ENCODE measurements around the gene TTC22.

Gene TTC22

DNA sequence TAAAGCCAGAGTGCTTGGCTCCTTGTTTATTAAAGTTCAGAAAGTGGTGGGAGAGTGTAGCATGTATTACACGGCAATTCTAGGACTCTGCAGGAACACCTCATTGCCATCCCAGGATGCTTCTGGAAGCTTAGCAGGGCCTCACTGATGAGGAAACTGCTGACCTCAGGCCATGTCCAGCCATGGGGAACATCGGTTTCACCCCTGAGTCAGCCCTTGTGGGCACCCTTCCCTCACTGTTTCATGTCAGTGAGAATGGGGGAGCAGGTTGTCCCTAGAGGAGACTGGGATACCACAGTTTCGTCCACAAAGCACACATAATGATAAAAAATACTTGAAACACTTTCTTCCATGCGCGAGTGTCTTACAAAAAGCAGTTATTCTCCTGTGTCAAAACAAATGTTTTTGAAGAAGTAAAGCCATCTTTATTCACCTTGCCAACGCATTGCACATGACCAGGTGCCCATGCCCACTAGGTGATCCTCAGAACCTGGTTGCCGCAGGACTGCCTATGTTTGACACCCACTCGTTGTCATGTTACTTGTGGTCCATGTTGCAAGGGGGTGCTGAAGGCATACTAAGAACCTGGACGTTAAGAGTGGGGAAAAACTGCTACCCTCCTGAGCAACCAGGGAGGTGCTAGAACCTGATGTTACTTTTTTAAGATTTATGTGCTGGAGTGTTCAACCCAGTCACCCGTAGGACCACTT is 41.2 kb upstream of the TTC22 start:
- Histone ChIP-seq H3K27me3 (ENCODE audit: control insufficient read depth, insufficient read depth, low read length) (no peaks in the 10 kb centered on the region), H3K36me3 (ENCODE audit: control insufficient read depth, insufficient read depth, low read length) (no peaks in the 10 kb centered on the region), H3K4me3 (ENCODE audit: low read depth, low read length) (no peak overlapping the region), H3K4me1 (ENCODE audit: control insufficient read depth, insufficient read depth, low read length) (no peaks in the 10 kb centered on the region), H3K9me3 (ENCODE audit: control insufficient read depth, insufficient read depth, low read length) (no peaks in the 10 kb centered on the region), H3K9ac (ENCODE audit: low read depth, low read length) (no peak overlapping the region)

DNA sequence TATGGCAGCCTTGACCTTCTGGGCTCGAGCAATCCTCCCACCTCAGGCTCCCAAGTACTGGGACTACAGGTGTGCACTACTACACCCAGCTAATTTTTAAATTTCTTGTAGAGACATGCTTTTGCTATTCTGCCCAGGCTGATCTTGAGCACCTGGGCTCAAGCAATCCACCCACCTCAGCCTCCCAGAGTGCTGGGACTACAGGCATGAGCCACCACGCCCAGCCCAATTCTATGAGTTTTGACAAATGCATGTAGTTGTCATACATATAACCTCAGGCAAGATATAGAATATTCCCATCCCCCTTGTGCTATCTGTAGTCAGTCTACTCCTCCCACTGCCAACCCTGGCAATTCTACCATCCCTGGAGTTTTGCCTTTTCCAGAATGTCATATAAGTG is 38.7 kb upstream of the TTC22 start:
- Histone ChIP-seq H3K27me3 (ENCODE audit: control insufficient read depth, insufficient read depth, low read length) (no peaks in the 10 kb centered on the region), H3K4me1 (ENCODE audit: control insufficient read depth, insufficient read depth, low read length) (no peaks in the 10 kb centered on the region), H3K4me3 (ENCODE audit: low read depth, low read length) (no peak overlapping the region), H3K36me3 (ENCODE audit: control insufficient read depth, insufficient read depth, low read length) (no peaks in the 10 kb centered on the region), H3K9ac (ENCODE audit: low read depth, low read length) (no peak overlapping the region), H3K9me3 (ENCODE audit: control insufficient read depth, insufficient read depth, low read length) (no peaks in the 10 kb centered on the region)

DNA sequence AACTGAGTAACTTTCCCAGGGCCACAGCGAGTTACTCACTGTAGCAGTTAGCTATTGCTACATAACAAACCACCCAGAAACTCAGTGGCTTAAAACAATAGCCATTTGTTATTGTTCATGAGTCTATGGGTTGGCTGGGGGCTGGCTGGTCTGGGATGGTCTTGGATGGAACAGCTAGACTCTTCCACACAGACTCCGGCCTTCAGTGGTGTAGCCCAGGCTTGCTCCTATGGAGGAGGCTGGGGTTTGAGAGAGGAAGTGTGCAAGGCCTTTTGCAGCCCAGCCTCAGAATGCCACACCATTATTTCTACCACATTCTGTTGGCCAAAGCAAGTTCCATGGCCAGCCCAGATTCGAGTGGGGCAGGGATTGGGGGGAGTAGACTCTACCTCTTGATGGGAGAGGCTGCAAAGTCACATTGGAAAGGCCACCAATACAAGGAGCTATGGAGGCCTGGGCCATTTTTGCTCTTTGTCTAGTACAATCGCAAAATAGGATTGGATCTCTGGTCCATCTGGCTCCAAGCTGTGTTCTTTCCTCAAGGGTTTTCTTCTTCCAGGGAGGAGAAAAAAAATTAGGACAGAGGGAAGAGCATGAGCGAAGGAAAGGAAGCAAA is 37.5 kb upstream of the TTC22 start:
- H3K4me3 ChIP-seq (ENCODE audit: low read depth, low read length), result no peak overlapping the region
- H3K27me3 ChIP-seq (ENCODE audit: control insufficient read depth, insufficient read depth, low read length), result no peaks in the 10 kb centered on the region
- H3K9ac ChIP-seq (ENCODE audit: low read depth, low read length), result no peak overlapping the region
- H3K9me3 ChIP-seq (ENCODE audit: control insufficient read depth, insufficient read depth, low read length), result no peaks in the 10 kb centered on the region
- H3K36me3 ChIP-seq (ENCODE audit: control insufficient read depth, insufficient read depth, low read length), result no peaks in the 10 kb centered on the region
- H3K4me1 ChIP-seq (ENCODE audit: control insufficient read depth, insufficient read depth, low read length), result no peaks in the 10 kb centered on the region

DNA sequence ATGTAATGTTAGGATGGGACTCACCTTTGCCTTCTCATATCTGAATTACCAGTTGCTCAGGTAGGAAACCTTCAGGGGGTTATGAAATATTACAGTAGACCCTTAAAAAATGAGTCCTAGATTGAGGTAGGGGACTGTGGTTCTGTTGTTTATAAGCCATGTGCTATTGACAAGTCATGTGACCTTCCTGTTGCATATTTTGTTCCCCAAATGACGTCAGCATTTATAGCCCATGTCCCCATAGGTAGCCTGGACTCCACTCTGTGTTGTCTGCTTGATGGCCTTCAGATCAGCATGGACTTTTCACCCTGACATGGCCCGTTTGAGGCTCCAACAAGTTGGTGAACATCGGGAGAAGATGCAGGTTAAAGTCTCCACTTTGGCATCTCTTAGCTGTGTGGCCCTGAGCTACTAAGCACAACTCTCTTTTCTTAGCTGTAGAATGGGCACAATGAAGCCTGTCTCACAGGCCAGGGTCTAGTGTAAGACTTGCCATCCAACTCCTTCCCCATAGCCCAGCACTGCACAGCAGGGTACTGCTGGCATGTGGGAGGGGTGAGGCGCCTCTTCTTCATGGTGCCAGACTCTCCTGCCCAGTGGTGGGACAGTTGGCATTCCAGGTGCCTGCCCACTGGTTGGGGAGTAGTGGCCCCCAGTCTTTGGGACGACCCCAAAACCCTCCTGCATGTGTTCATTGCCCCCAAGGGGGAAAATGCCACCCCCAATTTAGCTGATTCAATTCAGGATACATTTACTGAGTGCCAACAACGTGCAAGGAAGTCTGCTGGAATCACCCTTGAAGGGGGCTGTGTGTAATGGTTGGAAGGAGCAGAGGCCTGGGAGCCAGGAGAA is 36.1 kb upstream of the TTC22 start:
- Histone ChIP-seq H3K9ac (ENCODE audit: low read depth, low read length) (no peak overlapping the region), H3K36me3 (ENCODE audit: control insufficient read depth, insufficient read depth, low read length) (no peaks in the 10 kb centered on the region), H3K4me3 (ENCODE audit: low read depth, low read length) (no peak overlapping the region), H3K9me3 (ENCODE audit: control insufficient read depth, insufficient read depth, low read length) (no peaks in the 10 kb centered on the region), H3K27me3 (ENCODE audit: control insufficient read depth, insufficient read depth, low read length) (no peaks in the 10 kb centered on the region), H3K4me1 (ENCODE audit: control insufficient read depth, insufficient read depth, low read length) (no peaks in the 10 kb centered on the region)

DNA sequence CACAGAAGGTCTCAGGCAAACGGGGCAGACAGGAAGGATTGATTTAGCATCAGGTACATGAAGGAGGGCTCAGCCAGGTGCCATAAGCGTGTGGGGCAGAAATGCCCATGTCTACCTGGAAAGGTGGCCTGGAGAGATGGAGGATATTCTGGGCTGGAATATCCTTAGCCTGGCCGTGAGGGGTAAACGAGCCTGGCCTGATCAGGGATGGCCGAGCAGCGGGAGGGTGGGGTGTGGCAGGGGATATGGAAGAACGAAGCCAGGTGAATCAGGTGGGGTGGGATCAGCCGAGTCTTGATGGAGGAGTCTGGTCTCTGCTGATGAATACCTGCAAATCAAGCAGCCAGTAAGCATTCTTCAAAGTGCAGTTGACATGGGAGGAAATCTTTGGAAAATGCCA is 35.5 kb upstream of the TTC22 start:
- Histone ChIP-seq H3K9me3 (ENCODE audit: control insufficient read depth, insufficient read depth, low read length) (no peaks in the 10 kb centered on the region), H3K4me1 (ENCODE audit: control insufficient read depth, insufficient read depth, low read length) (no peaks in the 10 kb centered on the region), H3K9ac (ENCODE audit: low read depth, low read length) (no peak overlapping the region), H3K27me3 (ENCODE audit: control insufficient read depth, insufficient read depth, low read length) (no peaks in the 10 kb centered on the region), H3K4me3 (ENCODE audit: low read depth, low read length) (no peak overlapping the region), H3K36me3 (ENCODE audit: control insufficient read depth, insufficient read depth, low read length) (no peaks in the 10 kb centered on the region)

DNA sequence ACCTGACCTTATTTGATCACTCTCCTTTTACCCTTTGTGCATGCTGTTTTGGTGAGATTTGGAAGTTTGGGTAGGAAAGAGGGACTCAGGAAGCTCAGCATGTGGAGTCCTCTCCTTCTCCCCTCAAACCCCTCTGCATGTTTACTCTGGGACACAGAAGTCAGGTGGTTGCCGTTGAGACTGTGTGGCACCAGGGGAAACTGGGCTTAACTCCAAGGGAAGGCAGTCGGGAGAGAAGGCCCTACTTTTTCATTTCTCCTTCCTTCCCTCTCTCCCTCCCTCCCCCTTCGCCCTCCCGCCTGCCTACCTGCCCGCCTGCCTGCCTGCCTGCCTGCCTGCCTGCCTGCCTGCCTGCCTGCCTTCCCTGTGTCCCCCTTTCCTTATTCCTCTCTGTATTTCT is 34.8 kb upstream of the TTC22 start:
- Histone ChIP-seq H3K36me3 (ENCODE audit: control insufficient read depth, insufficient read depth, low read length) (no peaks in the 10 kb centered on the region), H3K27me3 (ENCODE audit: control insufficient read depth, insufficient read depth, low read length) (no peaks in the 10 kb centered on the region), H3K4me1 (ENCODE audit: control insufficient read depth, insufficient read depth, low read length) (no peaks in the 10 kb centered on the region), H3K4me3 (ENCODE audit: low read depth, low read length) (no peak overlapping the region), H3K9me3 (ENCODE audit: control insufficient read depth, insufficient read depth, low read length) (no peaks in the 10 kb centered on the region), H3K9ac (ENCODE audit: low read depth, low read length) (no peak overlapping the region)

DNA sequence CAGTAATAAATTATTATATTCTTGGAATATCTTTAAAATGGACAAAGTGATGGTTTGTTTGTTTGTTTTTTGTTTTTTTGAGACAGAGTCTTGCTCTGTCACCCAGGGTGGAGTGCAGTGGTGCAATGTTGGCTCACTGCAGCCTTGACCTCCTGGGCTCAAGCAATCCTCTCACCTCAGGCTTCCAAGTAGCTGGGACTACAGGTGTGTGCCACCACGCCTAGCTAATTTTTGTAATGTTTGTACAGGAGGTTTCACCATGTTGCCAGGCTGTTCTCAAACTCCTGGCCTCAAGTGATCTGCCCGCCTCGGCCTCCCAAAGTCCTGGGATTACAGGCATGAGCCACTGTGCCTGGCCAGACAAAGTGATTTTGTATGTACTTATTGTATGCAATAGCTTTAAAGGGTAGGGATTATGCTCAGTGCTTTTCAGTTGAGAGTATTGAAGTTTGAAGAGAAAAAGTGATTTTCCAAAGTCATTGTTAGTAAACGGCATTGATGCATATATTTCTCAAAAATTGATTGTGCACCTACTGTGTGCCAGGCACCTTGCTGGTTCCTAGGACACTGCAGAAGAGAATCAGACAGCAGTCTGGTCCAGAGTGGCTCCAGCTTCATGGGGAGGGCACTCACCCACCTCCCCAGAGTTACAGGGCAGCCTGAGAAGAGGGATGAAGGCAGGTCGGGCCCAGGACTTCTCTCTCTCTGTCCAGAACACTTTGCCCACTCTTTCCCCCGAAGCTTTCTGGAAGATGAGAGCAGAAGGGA is 34.2 kb upstream of the TTC22 start:
- H3K4me3 ChIP-seq (ENCODE audit: low read depth, low read length), result no peak overlapping the region
- no peak overlapping the region for H3K9ac ChIP-seq (ENCODE audit: low read depth, low read length)
- H3K27me3 ChIP-seq (ENCODE audit: control insufficient read depth, insufficient read depth, low read length), result no peaks in the 10 kb centered on the region
- H3K9me3 ChIP-seq (ENCODE audit: control insufficient read depth, insufficient read depth, low read length), result no peaks in the 10 kb centered on the region
- H3K36me3 ChIP-seq (ENCODE audit: control insufficient read depth, insufficient read depth, low read length), result no peaks in the 10 kb centered on the region
- H3K4me1 ChIP-seq (ENCODE audit: control insufficient read depth, insufficient read depth, low read length), result no peaks in the 10 kb centered on the region

DNA sequence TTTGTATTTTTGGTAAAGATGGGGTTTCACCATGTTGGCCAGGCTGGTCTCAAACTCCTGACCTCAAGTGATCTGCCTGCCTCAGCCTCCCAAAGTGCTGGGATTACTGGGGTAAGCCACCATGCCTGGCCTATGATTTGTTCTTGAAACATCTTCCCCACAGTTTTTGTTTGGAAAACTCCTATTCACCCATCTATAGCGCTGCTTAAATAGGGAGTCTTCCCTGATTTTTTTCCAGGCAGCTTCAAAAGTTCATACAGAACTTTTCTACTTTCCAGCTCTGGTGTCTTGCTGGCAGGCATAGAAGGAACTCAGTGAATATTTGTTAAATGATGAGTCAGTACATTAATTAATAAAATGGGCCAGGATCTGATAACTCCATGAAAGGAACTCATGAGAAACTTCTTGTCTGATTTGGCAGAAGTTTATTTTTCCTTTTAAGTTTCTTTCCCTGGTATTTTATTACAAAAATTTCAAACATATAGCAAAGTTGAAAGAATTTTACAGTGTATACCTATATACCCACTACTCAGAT is 33.0 kb upstream of the TTC22 start:
- Histone ChIP-seq H3K9me3 (ENCODE audit: control insufficient read depth, insufficient read depth, low read length) (no peaks in the 10 kb centered on the region), H3K36me3 (ENCODE audit: control insufficient read depth, insufficient read depth, low read length) (no peaks in the 10 kb centered on the region), H3K4me3 (ENCODE audit: low read depth, low read length) (no peak overlapping the region), H3K27me3 (ENCODE audit: control insufficient read depth, insufficient read depth, low read length) (no peaks in the 10 kb centered on the region), H3K9ac (ENCODE audit: low read depth, low read length) (no peak overlapping the region), H3K4me1 (ENCODE audit: control insufficient read depth, insufficient read depth, low read length) (no peaks in the 10 kb centered on the region)

DNA sequence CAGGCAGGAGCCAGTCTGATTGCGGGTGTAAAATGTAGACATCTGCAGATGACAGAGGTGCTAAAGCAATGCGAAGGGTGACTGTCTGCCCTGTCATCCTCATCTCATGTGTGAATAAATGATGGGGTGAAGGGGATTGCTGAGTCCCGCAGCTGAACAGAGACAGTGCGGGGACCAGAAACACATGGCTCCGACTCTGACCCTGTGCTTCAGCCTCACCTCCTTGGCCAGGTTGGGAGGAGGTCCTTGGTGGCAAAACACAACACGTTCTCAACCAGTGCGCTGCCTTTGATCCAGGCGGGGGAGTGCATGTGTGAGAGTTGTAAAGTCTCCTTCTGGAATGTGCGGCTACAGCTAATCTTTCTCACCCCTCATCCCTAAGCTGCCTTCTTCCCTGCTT is 32.0 kb upstream of the TTC22 start:
- Histone ChIP-seq H3K36me3 (ENCODE audit: control insufficient read depth, insufficient read depth, low read length) (no peaks in the 10 kb centered on the region), H3K27me3 (ENCODE audit: control insufficient read depth, insufficient read depth, low read length) (no peaks in the 10 kb centered on the region), H3K9me3 (ENCODE audit: control insufficient read depth, insufficient read depth, low read length) (no peaks in the 10 kb centered on the region), H3K4me3 (ENCODE audit: low read depth, low read length) (no peak overlapping the region), H3K9ac (ENCODE audit: low read depth, low read length) (no peak overlapping the region), H3K4me1 (ENCODE audit: control insufficient read depth, insufficient read depth, low read length) (no peaks in the 10 kb centered on the region)

DNA sequence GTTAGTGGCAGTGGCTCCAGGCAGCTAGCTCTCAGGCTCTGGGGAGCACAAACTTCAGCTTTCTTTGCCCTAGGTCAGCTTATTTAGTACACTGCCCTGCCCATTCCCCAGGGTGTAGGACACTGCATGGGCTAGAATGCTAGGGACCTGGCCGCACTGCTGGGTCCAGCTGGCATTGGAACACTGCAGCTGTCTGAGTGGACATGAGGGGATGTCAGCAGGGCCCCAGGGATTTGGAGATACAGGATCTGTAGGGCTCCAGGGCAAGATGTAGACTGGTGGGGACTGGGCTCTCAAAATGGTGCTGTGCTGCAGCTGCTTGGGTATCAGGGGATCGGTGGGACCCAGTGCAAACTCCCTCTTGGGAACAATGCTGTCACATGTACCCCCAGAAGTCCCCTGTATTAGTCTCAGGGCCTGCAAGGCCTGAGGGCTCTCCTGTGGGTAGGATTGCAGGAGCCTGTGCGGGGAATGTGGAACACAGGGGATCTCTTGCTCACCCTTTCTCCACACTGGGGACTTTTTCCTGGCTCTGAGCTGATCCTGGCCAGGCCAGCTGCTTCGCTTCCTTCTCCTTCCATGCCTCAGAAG is 25.2 kb upstream of the TTC22 start:
- Histone ChIP-seq H3K36me3 (ENCODE audit: control insufficient read depth, insufficient read depth, low read length) (no peaks in the 10 kb centered on the region), H3K27me3 (ENCODE audit: control insufficient read depth, insufficient read depth, low read length) (no peaks in the 10 kb centered on the region), H3K4me1 (ENCODE audit: control insufficient read depth, insufficient read depth, low read length) (no peaks in the 10 kb centered on the region), H3K9ac (ENCODE audit: low read depth, low read length) (no peak overlapping the region), H3K4me3 (ENCODE audit: low read depth, low read length) (no peak overlapping the region), H3K9me3 (ENCODE audit: control insufficient read depth, insufficient read depth, low read length) (no peaks in the 10 kb centered on the region)

DNA sequence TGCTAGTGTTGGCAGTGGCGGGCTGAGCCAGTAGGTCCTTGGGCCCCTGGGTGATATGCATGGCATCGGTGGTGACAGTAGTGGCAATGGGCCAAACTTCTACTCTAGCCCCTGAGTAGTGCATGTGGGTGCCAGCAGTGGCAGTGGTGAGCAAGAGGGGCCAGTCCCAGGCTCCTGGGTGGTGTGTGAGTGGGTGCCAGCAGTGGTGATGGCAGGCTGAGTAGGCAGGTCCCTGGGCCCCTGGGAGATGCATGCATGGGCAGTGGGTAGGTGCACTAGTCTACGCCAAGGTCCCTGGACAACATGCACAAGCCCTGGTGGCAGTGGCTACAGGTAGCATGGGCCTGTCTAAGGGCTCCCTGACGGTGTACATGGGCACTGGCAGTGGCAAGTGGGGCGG is 24.6 kb upstream of the TTC22 start:
- Histone ChIP-seq H3K4me3 (ENCODE audit: low read depth, low read length) (no peak overlapping the region), H3K9me3 (ENCODE audit: control insufficient read depth, insufficient read depth, low read length) (no peaks in the 10 kb centered on the region)

More for the DNA sequence above, 24.6 kb upstream of the TTC22 start:
- H3K36me3 ChIP-seq (ENCODE audit: control insufficient read depth, insufficient read depth, low read length), result no peaks in the 10 kb centered on the region
- H3K4me1 ChIP-seq (ENCODE audit: control insufficient read depth, insufficient read depth, low read length), result no peaks in the 10 kb centered on the region
- H3K9ac ChIP-seq (ENCODE audit: low read depth, low read length), result no peak overlapping the region
- no peaks in the 10 kb centered on the region for H3K27me3 ChIP-seq (ENCODE audit: control insufficient read depth, insufficient read depth, low read length)

Data from iPS-15b (cell line).